GM12892 (cell line): ENCODE measurements around the gene GABRB3.

ENCODE experiments used
- POLR2A ChIP-seq: IDR thresholded peaks from 2 replicates; pipeline ENCODE4 v1.6.1; 2011; ENCODE audit warnings: low read depth, low read length, control low read depth
- POLR2AphosphoS5 ChIP-seq: IDR thresholded peaks from 2 replicates; pipeline ENCODE4 v1.6.1; 2011; ENCODE audit warnings: low read depth, low read length, control low read depth
- TAF1 ChIP-seq: IDR thresholded peaks from 2 replicates; pipeline ENCODE4 v1.6.1; 2011; ENCODE audit warnings: low read depth, mild to moderate bottlenecking, control low read depth, low read length, borderline replicate concordance

- TF ChIP-seq POLR2A (no peak), TAF1 (no peak), POLR2AphosphoS5 (no peak)
These were observed 50.2 kb downstream of the GABRB3 start for GRCh38 chr15:26722621-26723160.
